CD4-positive, alpha-beta T cell treated with Interleukin-17A for 1 hour (primary cell): Measurements from ENCODE around the gene AJUBA.
"Not testable (repeated sequence)": the region's sequence is repeated elsewhere in the genome, so short reads cannot be mapped to it uniquely, and the experiment has no call there.

Experiments used
- DNase-seq: peaks from one replicate; pipeline ENCODE4 v3.0.0-alpha.2; 2020

The AJUBA gene

GRCh38 chr14:23005451-23006187 is 23.3 kb upstream of the AJUBA start:
- no peak for DNase-seq

GRCh38 chr14:23004274-23004673 is 21.9 kb upstream of the AJUBA start:
- DNase-seq, result not testable (repeated sequence)

GRCh38 chr14:23002592-23002991 is 20.2 kb upstream of the AJUBA start:
- DNase-seq, result no peak

GRCh38 chr14:23000860-23001259 is 18.5 kb upstream of the AJUBA start:
- DNase-seq, result no peak

- no peak for DNase-seq
Measured at GRCh38 chr14:22998329-22999012, 16.1 kb upstream of the AJUBA start.

- no peak for DNase-seq
Measured at GRCh38 chr14:22997676-22998323, 15.4 kb upstream of the AJUBA start.

GRCh38 chr14:22996768-22997654 is 14.7 kb upstream of the AJUBA start:
- DNase-seq, result no peak

GRCh38 chr14:22995889-22996625 is 13.7 kb upstream of the AJUBA start:
- DNase-seq, result no peak

GRCh38 chr14:22994762-22995275 is 12.5 kb upstream of the AJUBA start:
- peak; percentile 49 for DNase-seq

- no peak for DNase-seq
Measured at GRCh38 chr14:22993517-22993916, 11.2 kb upstream of the AJUBA start.

GRCh38 chr14:22991852-22992251 is 9.5 kb upstream of the AJUBA start:
- DNase-seq, result no peak

GRCh38 chr14:22987291-22987690 is 4.9 kb upstream of the AJUBA start:
- no peak for DNase-seq

- DNase-seq, result peak; percentile 89
Measured at GRCh38 chr14:22986508-22987054, 4.2 kb upstream of the AJUBA start.

GRCh38 chr14:22985894-22986507 is 3.6 kb upstream of the AJUBA start:
- no peak for DNase-seq

- DNase-seq, result no peak
Measured at GRCh38 chr14:22984959-22985658, 2.8 kb upstream of the AJUBA start.

- no peak for DNase-seq
Measured at GRCh38 chr14:22981876-22982476, 375 bp downstream of the AJUBA start.

- peak; percentile 25 for DNase-seq
Measured at GRCh38 chr14:22981090-22981875, 1.1 kb downstream of the AJUBA start.

- peak; percentile 11 for DNase-seq
Measured at GRCh38 chr14:22980672-22981089, 1.7 kb downstream of the AJUBA start.

- DNase-seq, result no peak
Measured at GRCh38 chr14:22979748-22980392, 2.5 kb downstream of the AJUBA start.
